Panc1 (cell line): ENCODE data around the gene UBTD1. TPM values are rescaled to one million over a fixed set of nuclear protein-coding genes. Genes with fewer than 3 reads are reported as not detected.

Experiments
- ATAC-seq: fragments of 200-7000 bp; cut with Tn5 transposase; 2 replicates; pipeline ENCODE4 v1.9.1; 2020; ENCODE audit warnings: mild to moderate bottlenecking, moderate library complexity
- BruUV-seq: library from RNA; stranded (reverse); fragments of 400-500 nt; replicated peaks from 2 replicates; lab custom pipeline; 2021; lab: Mats Ljungman, UMichigan
- CTCF ChIA-PET: fragments of 300-600 bp; sonication (Branson Sonifier 250); formaldehyde crosslinking; loops from one replicate; lab custom pipeline; 2022; ENCODE audit warnings: antibody characterized with exemption; lab: Charles Lee
- POLR2A ChIA-PET: fragments of 300-600 bp; sonication (Branson Sonifier 250); formaldehyde crosslinking; loops from one replicate; lab custom pipeline; 2022; ENCODE audit warnings: antibody characterized with exemption; lab: Charles Lee
- DNase-seq: peaks from one replicate; pipeline ENCODE4 v3.0.0-alpha.2; 2010; ENCODE audit warnings: low read depth, low spot score
- H3K27ac ChIP-seq: 2 replicates; pipeline ENCODE4 v1.5.1; 2011; ENCODE audit warnings: mild to moderate bottlenecking, low read length, inconsistent platforms
- H3K27me3 ChIP-seq: fragments of 200-500 bp; sonication (Bioruptor generic); 2 replicates; pipeline ENCODE4 v1.6.0; 2014; ENCODE audit warnings: low read length, inconsistent platforms; ENCODE audit not compliant: control insufficient read depth, insufficient read depth
- H3K36me3 ChIP-seq: fragments of 200-500 bp; sonication (Bioruptor generic); 2 replicates; pipeline ENCODE4 v1.5.1; 2014; ENCODE audit warnings: inconsistent platforms, mild to moderate bottlenecking, low read length, moderate library complexity; ENCODE audit not compliant: control insufficient read depth, insufficient read depth
- H3K4me1 ChIP-seq: 2 replicates; pipeline ENCODE4 v1.5.1; 2011; ENCODE audit warnings: inconsistent platforms, mild to moderate bottlenecking, low read length, moderate library complexity; ENCODE audit not compliant: control insufficient read depth, insufficient read depth
- H3K4me3 ChIP-seq, 2 experiments: 2 replicates each; pipeline ENCODE4 v1.5.1; 2011 to 2012; ENCODE audit warnings: low read depth in 2 of 2, low read length in 2 of 2, mild to moderate bottlenecking in 2 of 2, inconsistent platforms in 1 of 2, moderate library complexity in 1 of 2
- H3K9me3 ChIP-seq: fragments of 200-500 bp; sonication (Bioruptor generic); 2 replicates; pipeline ENCODE4 v1.5.1; 2014; ENCODE audit warnings: low read depth, mild to moderate bottlenecking, inconsistent platforms, low read length, moderate library complexity; ENCODE audit not compliant: control insufficient read depth, insufficient read depth
- POLR2AphosphoS5 ChIP-seq: IDR thresholded peaks from 2 replicates; pipeline ENCODE4 v1.6.1; 2012; ENCODE audit warnings: mild to moderate bottlenecking, low read depth, low read length, moderate library complexity
- REST ChIP-seq, 2 experiments: IDR thresholded peaks; 2 replicates each; pipeline ENCODE4 v1.6.1; 2011 to 2012; ENCODE audit warnings: low read depth in 2 of 2, control low read depth in 1 of 2, low read length in 1 of 2, mild to moderate bottlenecking in 1 of 2, moderate library complexity in 1 of 2; ENCODE audit not compliant: insufficient read depth in 1 of 2
- SIN3A ChIP-seq: IDR thresholded peaks from 2 replicates; pipeline ENCODE4 v1.6.1; 2012; ENCODE audit warnings: low read depth, mild to moderate bottlenecking, low read length, moderate library complexity, borderline replicate concordance; ENCODE audit not compliant: insufficient read depth
- TCF7L2 ChIP-seq: IDR thresholded peaks from 2 replicates; pipeline ENCODE4 v1.6.1; 2011; ENCODE audit warnings: mild to moderate bottlenecking, low read depth, low read length, inconsistent platforms
- in situ Hi-C: cut with HindIII; loops from 2 replicates; pipeline ENCODE4 v1.10.0; 2016; ENCODE audit warnings: low sequenced_read_pairs, low pct_unique_long_range_greater_than_20kb
- intact Hi-C: fragments of 100-400 bp; cut with micrococcal nuclease; formaldehyde crosslinking; loops from one replicate; pipeline ENCODE4 v1.10.0; 2022; ENCODE audit not compliant: unreplicated experiment
- total RNA-seq: library from RNA; stranded (reverse); gene quantifications from one replicate; pipeline ENCODE4 v1.2.1, GENCODE V29; 2021; ENCODE audit not compliant: unreplicated experiment
- TF ChIP-seq, protein P1 (sequence below): fragments of 450-650 bp; IDR thresholded peaks from 2 replicates; pipeline ENCODE4 v1.5.1; 2017; ENCODE audit warnings: mild to moderate bottlenecking

Gene UBTD1
- total RNA-seq, 1 experiment from 2014 or later = 55.6 TPM

DNA sequence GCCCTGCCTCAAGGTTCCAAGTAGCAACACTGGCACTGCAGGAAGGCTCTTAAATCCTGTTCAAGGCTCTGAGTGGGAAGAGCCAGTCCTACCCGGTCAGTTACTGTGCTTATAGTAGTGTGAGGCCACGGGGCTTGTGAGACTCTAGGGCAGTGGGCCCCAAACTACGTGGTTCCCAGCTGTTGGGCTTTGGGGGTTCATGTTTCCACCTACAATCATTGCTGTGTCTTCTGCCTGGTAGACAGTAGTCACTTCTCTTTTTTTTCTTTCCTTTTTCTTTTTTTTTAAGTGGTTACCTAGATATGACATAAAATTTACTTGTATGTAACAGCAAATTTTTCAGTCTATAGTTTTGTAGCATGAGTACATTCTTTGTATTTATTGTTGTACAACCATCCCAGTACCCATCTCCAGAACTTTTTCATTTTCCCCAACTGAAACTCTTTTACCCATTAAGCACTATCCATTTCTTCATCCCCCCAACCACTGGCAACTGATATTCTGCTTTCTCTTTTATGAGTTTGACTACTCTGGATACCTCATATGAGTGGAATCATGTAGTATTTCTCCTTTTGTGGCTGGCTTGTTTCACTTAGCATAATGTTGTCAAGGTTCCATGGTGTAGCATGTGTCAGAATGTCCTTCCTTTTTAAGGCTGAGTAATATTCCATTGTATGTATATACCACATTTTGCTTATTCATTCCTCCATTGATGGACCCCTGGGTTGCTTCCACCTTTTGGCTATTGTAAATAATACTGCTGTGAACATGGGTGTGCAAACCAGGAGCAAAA lies 7.7 kb downstream of the UBTD1 start:
- no peak for ATAC-seq
- no TSS peak for BruUV-seq
- H3K36me3 ChIP-seq = no peaks in the 10 kb centered on the region

GRCh38 chr10:97508342-97508741 lies 9.6 kb downstream of the UBTD1 start:
- Histone ChIP-seq H3K27ac (no peak overlapping the region), H3K9me3 (no peaks in the 10 kb centered on the region), H3K27me3 (no peaks in the 10 kb centered on the region), H3K4me1 (peaks cover 20% of the 10 kb centered on the region), H3K36me3 (no peaks in the 10 kb centered on the region), H3K4me3 (no peak overlapping the region)
- intact Hi-C loops = no loop called here
- in situ Hi-C loops = no loop called here
- DNase-seq (no peak), ATAC-seq (peak; percentile 79)
- ChIA-PET POLR2A (no interaction called here), CTCF (no interaction called here)
- BruUV-seq = no TSS peak
- TF ChIP-seq SIN3A (no peak), REST (IDR thresholded peaks at IDR 0.05; ENCODE audit: insufficient read depth in 1 of 2, low read depth in 2 of 2, low read length in 1 of 2) (no peak), POLR2AphosphoS5 (no peak), TCF7L2 (no peak)
- TF ChIP-seq, protein P1, sequence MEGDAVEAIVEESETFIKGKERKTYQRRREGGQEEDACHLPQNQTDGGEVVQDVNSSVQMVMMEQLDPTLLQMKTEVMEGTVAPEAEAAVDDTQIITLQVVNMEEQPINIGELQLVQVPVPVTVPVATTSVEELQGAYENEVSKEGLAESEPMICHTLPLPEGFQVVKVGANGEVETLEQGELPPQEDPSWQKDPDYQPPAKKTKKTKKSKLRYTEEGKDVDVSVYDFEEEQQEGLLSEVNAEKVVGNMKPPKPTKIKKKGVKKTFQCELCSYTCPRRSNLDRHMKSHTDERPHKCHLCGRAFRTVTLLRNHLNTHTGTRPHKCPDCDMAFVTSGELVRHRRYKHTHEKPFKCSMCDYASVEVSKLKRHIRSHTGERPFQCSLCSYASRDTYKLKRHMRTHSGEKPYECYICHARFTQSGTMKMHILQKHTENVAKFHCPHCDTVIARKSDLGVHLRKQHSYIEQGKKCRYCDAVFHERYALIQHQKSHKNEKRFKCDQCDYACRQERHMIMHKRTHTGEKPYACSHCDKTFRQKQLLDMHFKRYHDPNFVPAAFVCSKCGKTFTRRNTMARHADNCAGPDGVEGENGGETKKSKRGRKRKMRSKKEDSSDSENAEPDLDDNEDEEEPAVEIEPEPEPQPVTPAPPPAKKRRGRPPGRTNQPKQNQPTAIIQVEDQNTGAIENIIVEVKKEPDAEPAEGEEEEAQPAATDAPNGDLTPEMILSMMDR = no peak

More for the DNA sequence above, 7.7 kb downstream of the UBTD1 start:
- CTCF ChIA-PET = no interaction called here
- H3K4me3 ChIP-seq = no peak overlapping the region
- no peaks in the 10 kb centered on the region for H3K27me3 ChIP-seq
- in situ Hi-C loops = no loop called here
- no peak overlapping the region for H3K27ac ChIP-seq
- TF ChIP-seq TCF7L2 (no peak), REST (IDR thresholded peaks at IDR 0.05; ENCODE audit: insufficient read depth in 1 of 2, low read depth in 2 of 2, low read length in 1 of 2) (no peak), POLR2AphosphoS5 (no peak), SIN3A (no peak)
- TF ChIP-seq, protein P1 = no peak
- POLR2A ChIA-PET = no interaction called here
- H3K9me3 ChIP-seq = no peaks in the 10 kb centered on the region
- intact Hi-C loops = no loop called here
- DNase-seq = no peak
- H3K4me1 ChIP-seq = peaks cover 23% of the 10 kb centered on the region
